Mesothelial cell of epicardium (in vitro differentiated cells): ENCODE results near the gene LSM3. TPM values are rescaled to one million over a fixed set of nuclear protein-coding genes. Genes with fewer than 3 reads are reported as not detected.
"Not testable (repeated sequence)": the region's sequence is repeated elsewhere in the genome, so short reads cannot be mapped to it uniquely, and the experiment has no call there.

Experiments used
- DNase-seq, 2 experiments: peaks; one replicate each; pipeline ENCODE4 v3.0.0; 2021; ENCODE audit warnings: low spot score in 2 of 2; ENCODE audit not compliant: unreplicated experiment in 2 of 2
- H3K27ac Mint-ChIP-seq: 2 replicates; pipeline ENCODE4 v1.8.0; 2021; ENCODE audit warnings: mixed read lengths
- H3K27me3 Mint-ChIP-seq: 2 replicates; pipeline ENCODE4 v1.8.0; 2021; ENCODE audit warnings: low read depth, mixed read lengths
- H3K36me3 Mint-ChIP-seq: 2 replicates; pipeline ENCODE4 v1.8.0; 2021; ENCODE audit warnings: mixed read lengths
- H3K4me1 Mint-ChIP-seq: 2 replicates; pipeline ENCODE4 v1.8.0; 2021; ENCODE audit warnings: mixed read lengths
- H3K4me3 Mint-ChIP-seq: 2 replicates; pipeline ENCODE4 v1.8.0; 2021; ENCODE audit warnings: mild to moderate bottlenecking, moderate library complexity, mixed read lengths
- H3K9me3 Mint-ChIP-seq: 2 replicates; pipeline ENCODE4 v1.8.0; 2021; ENCODE audit warnings: mixed read lengths
- total RNA-seq: library from RNA; stranded (reverse); gene quantifications from 3 replicates; pipeline ENCODE4 v1.2.1, GENCODE V29; 2021
- TF ChIP-seq, protein P1 (sequence below): fragments of 200-600 bp; sonication (generic); IDR thresholded peaks from one replicate; pipeline ENCODE4 v1.5.0; 2021; ENCODE audit warnings: antibody characterized with exemption; ENCODE audit not compliant: unreplicated experiment

Gene LSM3
- total RNA-seq, 1 donor from 2014 or later: 9.6 TPM

DNA sequence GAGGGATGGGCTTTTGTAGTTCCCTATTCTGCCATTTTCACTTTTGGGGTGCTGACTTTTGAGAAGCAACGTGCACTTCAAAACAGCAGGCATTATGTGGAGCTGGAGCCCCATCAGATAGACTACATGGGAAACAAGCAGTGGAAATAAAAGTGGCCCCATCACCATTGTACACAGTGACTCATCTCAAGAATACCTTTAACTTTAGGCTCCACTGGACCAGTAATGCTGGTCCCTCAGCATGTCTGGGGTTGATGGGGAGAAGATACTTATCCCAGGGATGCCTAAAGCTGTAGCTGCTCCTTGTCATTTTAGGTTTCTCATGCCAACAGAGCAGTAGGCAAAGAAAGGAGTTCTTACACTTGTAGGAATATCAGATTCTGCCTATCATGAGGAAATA, 45.0 kb downstream of the LSM3 start:
- DNase-seq: no peak
- H3K4me1 Mint-ChIP-seq: peaks cover 38% of the 10 kb centered on the region
- no peak overlapping the region for H3K4me3 Mint-ChIP-seq
- peaks cover 32% of the 10 kb centered on the region for H3K9me3 Mint-ChIP-seq
- peaks cover 4% of the 10 kb centered on the region for H3K27me3 Mint-ChIP-seq
- no peak overlapping the region for H3K27ac Mint-ChIP-seq
- peaks cover 18% of the 10 kb centered on the region for H3K36me3 Mint-ChIP-seq
- TF ChIP-seq, protein P1, sequence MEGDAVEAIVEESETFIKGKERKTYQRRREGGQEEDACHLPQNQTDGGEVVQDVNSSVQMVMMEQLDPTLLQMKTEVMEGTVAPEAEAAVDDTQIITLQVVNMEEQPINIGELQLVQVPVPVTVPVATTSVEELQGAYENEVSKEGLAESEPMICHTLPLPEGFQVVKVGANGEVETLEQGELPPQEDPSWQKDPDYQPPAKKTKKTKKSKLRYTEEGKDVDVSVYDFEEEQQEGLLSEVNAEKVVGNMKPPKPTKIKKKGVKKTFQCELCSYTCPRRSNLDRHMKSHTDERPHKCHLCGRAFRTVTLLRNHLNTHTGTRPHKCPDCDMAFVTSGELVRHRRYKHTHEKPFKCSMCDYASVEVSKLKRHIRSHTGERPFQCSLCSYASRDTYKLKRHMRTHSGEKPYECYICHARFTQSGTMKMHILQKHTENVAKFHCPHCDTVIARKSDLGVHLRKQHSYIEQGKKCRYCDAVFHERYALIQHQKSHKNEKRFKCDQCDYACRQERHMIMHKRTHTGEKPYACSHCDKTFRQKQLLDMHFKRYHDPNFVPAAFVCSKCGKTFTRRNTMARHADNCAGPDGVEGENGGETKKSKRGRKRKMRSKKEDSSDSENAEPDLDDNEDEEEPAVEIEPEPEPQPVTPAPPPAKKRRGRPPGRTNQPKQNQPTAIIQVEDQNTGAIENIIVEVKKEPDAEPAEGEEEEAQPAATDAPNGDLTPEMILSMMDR: no peak

DNA sequence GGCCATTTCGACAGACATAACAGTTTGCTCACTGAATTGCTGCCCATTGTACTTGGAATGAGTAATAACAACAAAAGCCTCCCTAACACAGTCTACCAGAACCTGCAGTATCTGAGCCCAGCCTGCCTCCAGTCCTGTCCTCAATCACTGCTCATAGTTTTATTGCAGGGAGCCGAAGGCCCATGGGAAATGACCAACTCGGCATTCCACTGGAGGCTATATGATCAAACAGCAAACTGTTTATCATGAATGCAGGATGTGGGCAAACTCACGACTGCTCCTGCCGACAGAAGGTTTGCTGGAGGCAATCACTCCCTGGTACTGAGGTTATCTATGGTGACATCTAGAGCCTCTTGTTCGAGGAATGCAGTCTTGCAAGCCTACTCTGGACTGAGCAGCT, 46.3 kb downstream of the LSM3 start:
- peaks cover 40% of the 10 kb centered on the region for H3K4me1 Mint-ChIP-seq
- H3K27ac Mint-ChIP-seq: peak overlapping the region; percentile 89
- peaks cover 4% of the 10 kb centered on the region for H3K27me3 Mint-ChIP-seq
- no peak overlapping the region for H3K4me3 Mint-ChIP-seq
- peaks cover 27% of the 10 kb centered on the region for H3K9me3 Mint-ChIP-seq
- H3K36me3 Mint-ChIP-seq: peaks cover 15% of the 10 kb centered on the region
- TF ChIP-seq, protein P1: no peak
- no peak for DNase-seq

DNA sequence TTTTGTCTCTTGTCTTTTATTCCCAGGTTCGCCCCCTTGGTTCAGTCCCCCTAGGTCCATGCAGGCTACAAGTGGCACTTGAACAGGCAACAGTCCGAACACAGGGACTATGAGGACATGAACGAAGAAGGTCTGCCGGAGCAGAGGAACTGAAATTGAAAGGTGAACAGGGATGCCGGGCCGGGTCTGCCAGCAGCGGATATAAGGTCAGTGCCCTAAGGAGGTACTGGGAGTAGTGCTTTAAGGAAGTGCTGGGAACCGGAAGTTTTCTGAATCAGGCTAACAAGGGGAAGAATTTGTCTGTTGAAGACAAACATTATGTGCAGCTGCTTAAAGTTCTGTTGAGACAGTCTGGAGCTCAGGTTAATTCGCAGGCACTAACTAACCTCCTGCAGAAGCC, 46.8 kb downstream of the LSM3 start:
- Mint-ChIP-seq H3K4me3 (no peak overlapping the region), H3K27me3 (peaks cover 4% of the 10 kb centered on the region), H3K4me1 (peaks cover 46% of the 10 kb centered on the region), H3K36me3 (peaks cover 16% of the 10 kb centered on the region), H3K9me3 (peaks cover 27% of the 10 kb centered on the region), H3K27ac (peak overlapping the region; percentile 89)
- TF ChIP-seq, protein P1: no peak
- no peak for DNase-seq

DNA sequence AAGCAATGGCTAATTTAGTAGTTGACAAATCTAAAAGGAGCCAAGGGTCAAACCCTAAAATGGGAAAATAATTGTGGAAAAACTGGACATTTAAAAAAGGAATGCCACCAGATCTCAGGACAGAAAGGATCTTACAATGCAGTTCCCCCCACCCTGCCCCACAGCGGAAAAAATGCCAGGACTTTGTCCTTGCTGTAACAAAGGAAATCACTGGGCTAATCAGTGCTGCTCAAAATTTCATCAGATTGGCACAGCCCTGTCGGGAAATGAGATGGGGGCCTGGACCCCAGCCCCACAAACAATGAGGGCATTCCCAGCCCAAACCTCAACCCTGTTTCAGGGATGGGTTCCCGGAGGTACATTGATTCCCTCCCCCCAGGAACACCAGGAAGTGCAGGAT, 47.7 kb downstream of the LSM3 start:
- not testable (repeated sequence) for H3K27me3 Mint-ChIP-seq, DNase-seq
- H3K4me1 Mint-ChIP-seq: peaks cover 54% of the 10 kb centered on the region

DNA sequence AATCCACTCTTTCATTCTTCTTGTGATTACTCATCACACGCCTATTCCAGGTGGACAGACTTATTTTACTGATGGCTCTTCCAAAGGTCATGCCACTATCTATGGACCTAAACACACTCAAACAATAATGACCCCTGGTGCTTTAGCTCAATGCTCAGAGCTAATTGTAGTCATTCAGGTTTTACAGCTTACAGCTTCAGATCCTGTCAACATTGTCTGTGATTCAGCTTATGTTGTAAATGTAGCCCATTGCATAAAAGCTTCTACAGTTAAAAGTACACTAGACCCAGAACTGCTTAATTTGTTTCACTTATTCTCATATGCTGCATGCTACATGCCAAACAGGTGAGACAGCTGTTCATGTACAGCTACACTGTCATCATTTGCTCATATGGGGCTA, 49.2 kb downstream of the LSM3 start:
- H3K4me1 Mint-ChIP-seq: peaks cover 61% of the 10 kb centered on the region

More for the DNA sequence above, 47.7 kb downstream of the LSM3 start:
- Mint-ChIP-seq H3K36me3 (peaks cover 16% of the 10 kb centered on the region), H3K9me3 (peaks cover 18% of the 10 kb centered on the region)
- not testable (repeated sequence) for H3K27ac Mint-ChIP-seq, H3K4me3 Mint-ChIP-seq

DNA sequence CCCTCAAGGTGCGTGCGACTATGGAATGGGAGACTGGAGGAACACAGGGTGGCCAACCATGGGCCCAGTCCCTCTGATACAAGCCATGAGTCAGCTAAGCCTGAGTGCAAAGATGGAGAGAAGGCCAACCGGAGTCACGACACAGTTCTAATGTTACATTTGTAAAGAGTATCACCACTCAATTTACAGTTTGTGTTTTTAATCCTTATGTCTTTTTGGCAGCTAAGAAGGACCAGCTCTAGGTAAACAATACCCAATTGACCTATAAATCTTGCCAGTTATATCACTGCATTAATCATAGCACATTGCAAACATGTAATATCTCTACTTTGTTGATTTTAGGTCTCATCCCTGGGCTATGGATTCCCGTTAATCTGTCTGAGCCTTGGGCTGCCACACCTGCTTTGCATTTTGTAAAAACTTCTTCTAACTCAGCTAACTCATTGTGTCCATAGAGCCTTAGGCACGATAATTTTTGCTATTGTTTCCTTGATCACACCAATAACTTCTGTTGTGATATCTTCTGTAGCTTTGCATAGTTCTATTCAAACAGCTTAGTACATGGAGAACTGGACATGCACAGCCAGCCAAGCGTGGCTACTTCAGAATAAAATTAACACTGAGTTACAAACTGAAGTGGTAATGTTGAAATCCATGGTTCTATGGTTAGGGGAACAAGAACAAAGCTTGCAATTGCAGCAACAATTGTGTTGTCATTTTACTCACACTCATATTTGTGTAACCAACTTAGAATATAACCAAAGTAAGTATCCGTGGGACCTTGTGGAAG, 50.3 kb downstream of the LSM3 start:
- Mint-ChIP-seq H3K9me3 (peaks cover 10% of the 10 kb centered on the region), H3K36me3 (peaks cover 10% of the 10 kb centered on the region), H3K4me3 (no peak overlapping the region), H3K27me3 (peaks cover 7% of the 10 kb centered on the region), H3K4me1 (peaks cover 61% of the 10 kb centered on the region), H3K27ac (peak overlapping the region; percentile 66)
- DNase-seq: no peak
- TF ChIP-seq, protein P1: no peak

More for the DNA sequence above, 49.2 kb downstream of the LSM3 start:
- TF ChIP-seq, protein P1: no peak
- H3K27me3 Mint-ChIP-seq: peaks cover 7% of the 10 kb centered on the region
- H3K4me3 Mint-ChIP-seq: no peak overlapping the region
- peaks cover 4% of the 10 kb centered on the region for H3K9me3 Mint-ChIP-seq
- no peak for DNase-seq
- peaks cover 9% of the 10 kb centered on the region for H3K36me3 Mint-ChIP-seq
- H3K27ac Mint-ChIP-seq: peak overlapping the region; percentile 66

DNA sequence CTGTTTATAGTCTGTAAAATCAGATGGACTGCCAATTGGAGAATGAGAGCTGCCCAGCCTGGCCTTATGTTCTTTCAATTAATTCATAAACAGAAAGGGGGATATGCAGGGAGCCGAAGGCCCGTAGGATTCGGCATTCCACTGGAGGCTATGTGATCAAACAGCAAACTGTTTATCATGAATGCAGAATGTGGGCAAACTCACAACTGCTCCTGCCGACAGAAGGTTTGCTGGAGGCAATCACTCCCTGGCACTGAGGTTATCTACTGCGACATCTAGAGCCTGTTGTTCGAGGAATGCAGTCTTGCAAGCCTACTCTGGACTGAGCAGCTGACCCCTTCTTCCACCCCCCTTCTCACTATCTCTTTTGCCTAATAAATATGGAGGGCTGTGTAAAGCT, 51.1 kb downstream of the LSM3 start:
- DNase-seq, H3K27me3 Mint-ChIP-seq, H3K4me3 Mint-ChIP-seq, H3K9me3 Mint-ChIP-seq: not testable (repeated sequence)
- H3K36me3 Mint-ChIP-seq: peaks cover 10% of the 10 kb centered on the region
- H3K4me1 Mint-ChIP-seq: peaks cover 56% of the 10 kb centered on the region
- H3K27ac Mint-ChIP-seq: peak overlapping the region; percentile 72
